K562 (cell line): ENCODE results near the gene CBX4. TPM values are rescaled to one million over a fixed set of nuclear protein-coding genes. Genes with fewer than 3 reads are reported as not detected.

ENCODE experiments used
- CBX5 ChIP-seq: IDR thresholded peaks from 2 replicates; pipeline ENCODE4 v1.6.1; 2014; ENCODE audit warnings: low read depth, borderline replicate concordance
- CHCHD3 ChIP-seq: fragments of 250-450 bp; sonication (Bioruptor Pico); IDR thresholded peaks from 2 replicates; pipeline ENCODE4 v2.1.2; 2022; ENCODE audit warnings: mild to moderate bottlenecking
- DNMT1 ChIP-seq: fragments of 450-650 bp; IDR thresholded peaks from 2 replicates; pipeline ENCODE4 v1.6.1; 2016; ENCODE audit warnings: antibody characterized with exemption, mild to moderate bottlenecking
- FOSL1 ChIP-seq: fragments of 200-800 bp; sonication (Bioruptor generic); conservative IDR thresholded peaks from 2 replicates; pipeline ENCODE4 v1.6.1; 2016; ENCODE audit warnings: missing genetic modification characterization, missing compliant biosample characterization
- FOXJ3 ChIP-seq: sonication (generic); formaldehyde crosslinking; IDR thresholded peaks from 2 replicates; pipeline ENCODE4 v1.4.0; 2020; ENCODE audit warnings: mild to moderate bottlenecking, missing genetic modification reagents
- HDAC8 ChIP-seq: fragments of 450-650 bp; IDR thresholded peaks from 2 replicates; pipeline ENCODE4 v1.6.1; 2016; ENCODE audit warnings: mild to moderate bottlenecking, missing genetic modification characterization, moderate library complexity, missing compliant biosample characterization
- MAFF ChIP-seq: IDR thresholded peaks from 2 replicates; pipeline ENCODE4 v1.6.1; 2012; ENCODE audit warnings: low read length, improper control_type of control experiment
- MEIS2 ChIP-seq: fragments of 450-650 bp; IDR thresholded peaks from 2 replicates; pipeline ENCODE4 v1.6.1; 2014; ENCODE audit warnings: mild to moderate bottlenecking; ENCODE audit not compliant: partially characterized antibody
- MTA2 ChIP-seq: fragments of 450-650 bp; IDR thresholded peaks from 2 replicates; pipeline ENCODE4 v1.6.1; 2016; ENCODE audit warnings: low read depth
- NFYB ChIP-seq: IDR thresholded peaks from 2 replicates; pipeline ENCODE4 v1.6.1; 2011; ENCODE audit warnings: mild to moderate bottlenecking, moderate library complexity; ENCODE audit not compliant: insufficient read length; ENCODE audit errors: extremely low read depth
- NR4A1 ChIP-seq, 2 experiments: fragments of 250-450 bp in 1 of 2; fragments of 450-650 bp in 1 of 2; sonication (Bioruptor Pico) in 1 of 2; IDR thresholded peaks; 2 replicates each; pipeline versions ENCODE4 v1.4.0 to v1.6.1; 2016 to 2020; ENCODE audit warnings: mild to moderate bottlenecking in 2 of 2, missing compliant biosample characterization in 1 of 2, missing genetic modification characterization in 1 of 2, moderate library complexity in 1 of 2
- RFX5 ChIP-seq: IDR thresholded peaks from 2 replicates; pipeline ENCODE4 v1.6.1; 2011; ENCODE audit warnings: low read depth, mild to moderate bottlenecking, improper control_type of control experiment, low read length
- SIN3A ChIP-seq, 2 experiments: fragments of 150-350 bp in 1 of 2; IDR thresholded peaks; 2 replicates each; pipeline ENCODE4 v1.6.1; 2011 to 2016; ENCODE audit warnings: borderline replicate concordance in 2 of 2, low read depth in 2 of 2, low read length in 2 of 2, mild to moderate bottlenecking in 2 of 2, moderate library complexity in 2 of 2; ENCODE audit not compliant: control insufficient read depth in 1 of 2
- SMARCA4 ChIP-seq: fragments of 450-650 bp; IDR thresholded peaks from 2 replicates; pipeline ENCODE4 v1.6.1; 2016
- TRIM28 ChIP-seq: fragments of 450-650 bp; IDR thresholded peaks from 2 replicates; pipeline ENCODE4 v1.6.1; 2017
- ZC3H8 ChIP-seq: fragments of 450-650 bp; IDR thresholded peaks from 2 replicates; pipeline ENCODE4 v1.6.1; 2017
- ZNF134 ChIP-seq: fragments of 250-450 bp; sonication (Bioruptor Pico); conservative IDR thresholded peaks from 2 replicates; pipeline ENCODE4 v1.4.0; 2020
- ZNF140 ChIP-seq: fragments of 250-450 bp; sonication (Bioruptor Pico); IDR thresholded peaks from 2 replicates; pipeline ENCODE4 v1.8.0; 2021; ENCODE audit warnings: moderate library complexity, mild to moderate bottlenecking, inconsistent platforms
- ZNF316 ChIP-seq: fragments of 450-650 bp; IDR thresholded peaks from 2 replicates; pipeline ENCODE4 v1.6.1; 2016
- ZNF436 ChIP-seq: fragments of 250-450, 450-650 bp; sonication (Bioruptor Pico); formaldehyde crosslinking; IDR thresholded peaks from 2 replicates; pipeline ENCODE4 v1.7.0; 2020; ENCODE audit warnings: mild to moderate bottlenecking
- ZZZ3 ChIP-seq: fragments of 450-650 bp; IDR thresholded peaks from 2 replicates; pipeline ENCODE4 v1.6.1; 2016; ENCODE audit warnings: antibody characterized with exemption, mild to moderate bottlenecking, moderate library complexity
- polyA plus RNA-seq, 8 experiments: library from polyadenylated mRNA; depleted of rRNA in 4 of 8; stranded (reverse) in 5 of 8; unstranded in 3 of 8; fragments of >200 nt; fragmentation: Nextera tagmentation in 2 of 8; fragmentation: Illumina TruSeq in 1 of 8; extraction: Ambion mirVana in 2 of 8; extraction: Trizol in 1 of 8; gene quantifications; 2 replicates each; pipeline versions ENCODE4 v1.2.1 to v1.2.3, GENCODE V29; 2011 to 2014; ENCODE audit warnings: inconsistent platforms in 1 of 8, missing spikeins in 1 of 8
- total RNA-seq, 7 experiments: library from RNA; depleted of rRNA in 6 of 7; stranded (reverse); fragments of >200 nt in 6 of 7; fragmentation: Illumina TruSeq in 2 of 7; extraction: Trizol in 2 of 7; gene quantifications; 2 replicates each; pipeline versions ENCODE4 v1.2.1 to v1.2.3, GENCODE V29; 2011 to 2021; ENCODE audit warnings: low replicate concordance in 1 of 7
- TF ChIP-seq, protein P1 (sequence below): IDR thresholded peaks from 2 replicates; pipeline ENCODE4 v1.6.1; 2012; ENCODE audit warnings: low read depth, low read length, improper control_type of control experiment, borderline replicate concordance
- TF ChIP-seq, protein P2 (sequence below): fragments of 250-450 bp; sonication (Bioruptor Pico); IDR thresholded peaks from 2 replicates; pipeline ENCODE4 v1.8.0; 2022; ENCODE audit warnings: moderate library complexity, mild to moderate bottlenecking, inconsistent platforms
- TF ChIP-seq, protein P3 (sequence below), 2 experiments: fragments of 450-650 bp in 1 of 2; sonication (generic) in 1 of 2; formaldehyde crosslinking in 1 of 2; IDR thresholded peaks in 1 of 2; conservative IDR thresholded peaks in 1 of 2; 2 replicates each; pipeline versions ENCODE4 v1.6.1 to v1.8.1; 2016 to 2023; ENCODE audit warnings: mild to moderate bottlenecking in 2 of 2, moderate library complexity in 2 of 2, inconsistent platforms in 1 of 2, missing genetic modification reagents in 1 of 2
- TF ChIP-seq, protein P4 (sequence below): sonication (generic); formaldehyde crosslinking; IDR thresholded peaks from 2 replicates; pipeline ENCODE4 v1.8.1; 2022; ENCODE audit warnings: missing genetic modification reagents

The CBX4 gene
- total and polyA plus RNA-seq, 9 of the 15 experiments (the other 6 are each of a cell fraction or from before 2014, with no cell fraction given), result 0.98 to 50.5 (median 10.0) TPM

GRCh38 chr17:79821331-79822095 lies 17.7 kb downstream of the CBX4 start (continued):
- TF ChIP-seq SIN3A (IDR thresholded peaks at IDR 0.05; ENCODE audit: borderline replicate concordance in 2 of 2, control insufficient read depth in 1 of 2, low read depth in 2 of 2, low read length in 2 of 2) (no peak), ZNF316 (peak; percentile 68), NFYB (no peak), ZNF140 (CRISPR knock-in tag) (no peak), MEIS2 (no peak), FOXJ3 (CRISPR knock-in tag) (no peak), DNMT1 (no peak), RFX5 (no peak), SMARCA4 (no peak), CBX5 (no peak), ZZZ3 (no peak), ZC3H8 (no peak), MAFF (no peak), FOSL1 (tag) (no peak), ZNF134 (CRISPR knock-in tag) (no peak), TRIM28 (0 out of 2 replicates have a peak, but pooled peaks have one; percentile 33), MTA2 (no peak), ZNF436 (CRISPR knock-in tag) (no peak), NR4A1 (CRISPR knock-in tag; IDR thresholded peaks at IDR 0.05) (no peak), NR4A1 (tag; IDR thresholded peaks at IDR 0.05) (no peak), CHCHD3 (no peak), HDAC8 (no peak)
- TF ChIP-seq, protein P1, sequence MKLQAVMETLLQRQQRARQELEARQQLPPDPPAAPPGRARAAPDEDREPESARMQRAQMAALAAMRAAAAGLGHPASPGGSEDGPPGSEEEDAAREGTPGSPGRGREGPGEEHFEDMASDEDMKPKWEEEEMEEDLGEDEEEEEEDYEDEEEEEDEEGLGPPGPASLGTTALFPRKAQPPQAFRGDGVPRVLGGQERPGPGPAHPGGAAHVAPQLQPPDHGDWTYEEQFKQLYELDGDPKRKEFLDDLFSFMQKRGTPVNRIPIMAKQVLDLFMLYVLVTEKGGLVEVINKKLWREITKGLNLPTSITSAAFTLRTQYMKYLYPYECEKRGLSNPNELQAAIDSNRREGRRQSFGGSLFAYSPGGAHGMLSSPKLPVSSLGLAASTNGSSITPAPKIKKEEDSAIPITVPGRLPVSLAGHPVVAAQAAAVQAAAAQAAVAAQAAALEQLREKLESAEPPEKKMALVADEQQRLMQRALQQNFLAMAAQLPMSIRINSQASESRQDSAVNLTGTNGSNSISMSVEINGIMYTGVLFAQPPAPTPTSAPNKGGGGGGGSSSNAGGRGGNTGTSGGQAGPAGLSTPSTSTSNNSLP, result no peak
- TF ChIP-seq, protein P2, sequence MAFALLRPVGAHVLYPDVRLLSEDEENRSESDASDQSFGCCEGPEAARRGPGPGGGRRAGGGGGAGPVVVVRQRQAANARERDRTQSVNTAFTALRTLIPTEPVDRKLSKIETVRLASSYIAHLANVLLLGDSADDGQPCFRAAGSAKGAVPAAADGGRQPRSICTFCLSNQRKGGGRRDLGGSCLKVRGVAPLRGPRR (CRISPR knock-in tag), result no peak
- TF ChIP-seq, protein P3, sequence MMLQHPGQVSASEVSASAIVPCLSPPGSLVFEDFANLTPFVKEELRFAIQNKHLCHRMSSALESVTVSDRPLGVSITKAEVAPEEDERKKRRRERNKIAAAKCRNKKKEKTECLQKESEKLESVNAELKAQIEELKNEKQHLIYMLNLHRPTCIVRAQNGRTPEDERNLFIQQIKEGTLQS (IDR thresholded peaks at IDR 0.05), result no peak
- TF ChIP-seq, protein P3 (CRISPR knock-in tag; conservative IDR thresholded peaks at IDR 0.05), result no peak
- TF ChIP-seq, protein P4, sequence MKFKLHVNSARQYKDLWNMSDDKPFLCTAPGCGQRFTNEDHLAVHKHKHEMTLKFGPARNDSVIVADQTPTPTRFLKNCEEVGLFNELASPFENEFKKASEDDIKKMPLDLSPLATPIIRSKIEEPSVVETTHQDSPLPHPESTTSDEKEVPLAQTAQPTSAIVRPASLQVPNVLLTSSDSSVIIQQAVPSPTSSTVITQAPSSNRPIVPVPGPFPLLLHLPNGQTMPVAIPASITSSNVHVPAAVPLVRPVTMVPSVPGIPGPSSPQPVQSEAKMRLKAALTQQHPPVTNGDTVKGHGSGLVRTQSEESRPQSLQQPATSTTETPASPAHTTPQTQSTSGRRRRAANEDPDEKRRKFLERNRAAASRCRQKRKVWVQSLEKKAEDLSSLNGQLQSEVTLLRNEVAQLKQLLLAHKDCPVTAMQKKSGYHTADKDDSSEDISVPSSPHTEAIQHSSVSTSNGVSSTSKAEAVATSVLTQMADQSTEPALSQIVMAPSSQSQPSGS (CRISPR knock-in tag), result no peak
